Measurements from ENCODE around the gene KHDC3L. TPM values are rescaled to one million over a fixed set of nuclear protein-coding genes. Genes with fewer than 3 reads are reported as not detected.

The KHDC3L gene
- total RNA-seq, 1 experiment from 2014 or later: not detected

GRCh38 chr6:73343164-73343563 lies 19.3 kb upstream of the KHDC3L start:
- no TSS peak for BruUV-seq (replicated peaks)
- no peaks in the 10 kb centered on the region for H3K36me3 ChIP-seq (ENCODE audit: control insufficient read depth, insufficient read depth, low read length)
- ChIA-PET CTCF (no interaction called here), POLR2A (interaction anchor here (0.5 kb wide), 1 partner anchor 95 kb away, joined by 8 read pairs; no protein-coding TSS in a partner anchor)
- DNase-seq (ENCODE audit: low read depth, low spot score): no peak
- no peak overlapping the region for H3K27ac ChIP-seq (ENCODE audit: low read length)
- in situ Hi-C loops (cut with HindIII; ENCODE audit: low pct_unique_long_range_greater_than_20kb, low sequenced_read_pairs) (no loop called here), intact Hi-C loops (cut with micrococcal nuclease; ENCODE audit: unreplicated experiment) (no loop called here)
- no peaks in the 10 kb centered on the region for H3K9me3 ChIP-seq (ENCODE audit: control insufficient read depth, insufficient read depth, low read depth, low read length)
- H3K4me1 ChIP-seq (ENCODE audit: control insufficient read depth, insufficient read depth, low read length): no peaks in the 10 kb centered on the region
- TF ChIP-seq POLR2AphosphoS5 (IDR thresholded peaks at IDR 0.05; ENCODE audit: low read depth, low read length): no peak
- TF ChIP-seq SIN3A (IDR thresholded peaks at IDR 0.05; ENCODE audit: borderline replicate concordance, insufficient read depth, low read depth, low read length): no peak
- TF ChIP-seq CTCF (IDR thresholded peaks at IDR 0.05): no peak
- no peak for TF ChIP-seq TCF7L2 (IDR thresholded peaks at IDR 0.05; ENCODE audit: low read depth, low read length)
- no peak for TF ChIP-seq REST (IDR thresholded peaks at IDR 0.05; ENCODE audit: insufficient read depth in 1 of 2, low read depth in 2 of 2, low read length in 1 of 2)
- H3K4me3 ChIP-seq (ENCODE audit: low read depth in 2 of 2, low read length in 2 of 2): no peak overlapping the region
- peaks cover 2% of the 10 kb centered on the region; the same call in 1 of the 2 replicates for H3K27me3 ChIP-seq (ENCODE audit: control insufficient read depth, insufficient read depth, low read length)
- ATAC-seq: no peak

- ATAC-seq: no peak
- no peaks in the 10 kb centered on the region for H3K4me1 ChIP-seq (ENCODE audit: control insufficient read depth, insufficient read depth, low read length)
- no TSS peak for BruUV-seq (replicated peaks)
- TF ChIP-seq POLR2AphosphoS5 (IDR thresholded peaks at IDR 0.05; ENCODE audit: low read depth, low read length): no peak
- TF ChIP-seq CTCF (IDR thresholded peaks at IDR 0.05): no peak
- no peak for TF ChIP-seq SIN3A (IDR thresholded peaks at IDR 0.05; ENCODE audit: borderline replicate concordance, insufficient read depth, low read depth, low read length)
- no peak for TF ChIP-seq TCF7L2 (IDR thresholded peaks at IDR 0.05; ENCODE audit: low read depth, low read length)
- no peak for TF ChIP-seq REST (IDR thresholded peaks at IDR 0.05; ENCODE audit: insufficient read depth in 1 of 2, low read depth in 2 of 2, low read length in 1 of 2)
- H3K4me3 ChIP-seq (ENCODE audit: low read depth in 2 of 2, low read length in 2 of 2): no peak overlapping the region
- intact Hi-C loops (cut with micrococcal nuclease; ENCODE audit: unreplicated experiment): no loop called here
- in situ Hi-C loops (cut with HindIII; ENCODE audit: low pct_unique_long_range_greater_than_20kb, low sequenced_read_pairs): no loop called here
- no peaks in the 10 kb centered on the region for H3K27me3 ChIP-seq (ENCODE audit: control insufficient read depth, insufficient read depth, low read length)
- H3K9me3 ChIP-seq (ENCODE audit: control insufficient read depth, insufficient read depth, low read depth, low read length): no peaks in the 10 kb centered on the region
- DNase-seq (ENCODE audit: low read depth, low spot score): no peak
- POLR2A ChIA-PET: interaction anchor here (0.7 kb wide), 1 partner anchor 63 kb away, joined by 3 read pairs; no protein-coding TSS in a partner anchor
- CTCF ChIA-PET: no interaction called here
- H3K27ac ChIP-seq (ENCODE audit: low read length): no peak overlapping the region
- H3K36me3 ChIP-seq (ENCODE audit: control insufficient read depth, insufficient read depth, low read length): no peaks in the 10 kb centered on the region
These were observed 13.8 kb upstream of the KHDC3L start for GRCh38 chr6:73348550-73349204.

Data from Panc1 (cell line).